IMR-90 (cell line): ENCODE data around the gene BAMBI. TPM values are rescaled to one million over a fixed set of nuclear protein-coding genes. Genes with fewer than 3 reads are reported as not detected.

Source experiments
- ATAC-seq: fragments of 200-7000 bp; cut with Tn5 transposase; 2 replicates; pipeline ENCODE4 v1.9.1; 2020; ENCODE audit warnings: low read depth, mild to moderate bottlenecking, moderate library complexity
- BruUV-seq: library from RNA; stranded (reverse); fragments of 400-500 nt; replicated peaks from 2 replicates; lab custom pipeline; 2021; lab: Mats Ljungman, UMichigan
- CTCF ChIA-PET: fragments of 300-600 bp; formaldehyde crosslinking; extraction: SDS; loops from one replicate; lab custom pipeline; 2021; ENCODE audit warnings: antibody characterized with exemption; lab: Yijun Ruan, JAX
- POLR2A ChIA-PET: fragments of 300-600 bp; sonication (Branson Sonifier 250); formaldehyde crosslinking; loops from one replicate; lab custom pipeline; 2022; ENCODE audit warnings: antibody characterized with exemption; ENCODE audit not compliant: unreplicated experiment; lab: Charles Lee
- DNase-seq: peaks from one replicate; pipeline ENCODE4 v3.0.0; 2013
- H2AFZ ChIP-seq: replicated peaks from 2 replicates; pipeline ENCODE3; 2013; ENCODE audit warnings: low read length, mild to moderate bottlenecking; ENCODE audit not compliant: poor library complexity
- H2AK5ac ChIP-seq: 2 replicates; pipeline ENCODE4 v1.6.1; 2013; ENCODE audit warnings: low read depth, low read length, inconsistent platforms
- H2AK9ac ChIP-seq: replicated peaks from 2 replicates; pipeline ENCODE3; 2013; ENCODE audit warnings: mild to moderate bottlenecking, low read depth, low read length, moderate library complexity; ENCODE audit not compliant: poor library complexity
- H2BK120ac ChIP-seq: 2 replicates; pipeline ENCODE4 v1.6.1; 2013; ENCODE audit warnings: low read depth, low read length, inconsistent platforms
- H2BK15ac ChIP-seq: 3 replicates; pipeline ENCODE4 v1.6.1; 2013; ENCODE audit warnings: low read depth, low read length, inconsistent platforms
- H2BK20ac ChIP-seq: 2 replicates; pipeline ENCODE4 v1.6.1; 2013; ENCODE audit warnings: low read depth, mild to moderate bottlenecking, inconsistent platforms, low read length, moderate library complexity
- H2BK5ac ChIP-seq: 2 replicates; pipeline ENCODE4 v1.6.1; 2013; ENCODE audit warnings: mild to moderate bottlenecking, low read depth, low read length, inconsistent platforms; ENCODE audit not compliant: poor library complexity, severe bottlenecking
- H3K14ac ChIP-seq: replicated peaks from 2 replicates; pipeline ENCODE4 v1.6.1; 2013; ENCODE audit warnings: low read depth, low read length, inconsistent platforms
- H3K18ac ChIP-seq: 2 replicates; pipeline ENCODE4 v1.6.1; 2013; ENCODE audit warnings: low read depth, low read length, control low read depth
- H3K23ac ChIP-seq: 2 replicates; pipeline ENCODE4 v1.6.1; 2013; ENCODE audit warnings: low read depth, low read length, inconsistent platforms
- H3K27ac ChIP-seq: 2 replicates; pipeline ENCODE4 v1.5.1; 2013; ENCODE audit warnings: mild to moderate bottlenecking, control low read depth, low read length; ENCODE audit not compliant: insufficient read depth
- H3K27me3 ChIP-seq: 2 replicates; pipeline ENCODE4 v1.6.1; 2013; ENCODE audit warnings: low read length; ENCODE audit not compliant: control insufficient read depth, insufficient read depth
- H3K36me3 ChIP-seq: 2 replicates; pipeline ENCODE4 v1.6.1; 2013; ENCODE audit warnings: low read length, mixed read lengths; ENCODE audit not compliant: control insufficient read depth, insufficient read depth
- H3K4ac ChIP-seq: 2 replicates; pipeline ENCODE4 v1.6.1; 2013; ENCODE audit warnings: low read depth, low read length, inconsistent platforms
- H3K4me1 ChIP-seq: 2 replicates; pipeline ENCODE4 v1.6.1; 2013; ENCODE audit warnings: low read length, mixed read lengths; ENCODE audit not compliant: control insufficient read depth, insufficient read depth
- H3K4me2 ChIP-seq: 2 replicates; pipeline ENCODE4 v1.6.1; 2013; ENCODE audit warnings: low read depth, mild to moderate bottlenecking, control low read depth, low read length, moderate library complexity
- H3K4me3 ChIP-seq: 2 replicates; pipeline ENCODE4 v1.5.1; 2013; ENCODE audit warnings: low read depth, mild to moderate bottlenecking, control low read depth, low read length, moderate library complexity; ENCODE audit not compliant: insufficient read depth
- H3K56ac ChIP-seq: 2 replicates; pipeline ENCODE4 v1.6.1; 2013; ENCODE audit warnings: low read length, inconsistent platforms; ENCODE audit not compliant: insufficient read depth; ENCODE audit errors: extremely low read depth
- H3K79me1 ChIP-seq, 2 experiments: 2 replicates each; pipeline ENCODE4 v1.6.1; 2013; ENCODE audit warnings: low read length in 2 of 2, inconsistent platforms in 1 of 2, low read depth in 1 of 2
- H3K9ac ChIP-seq: 2 replicates; pipeline ENCODE4 v1.6.1; 2013; ENCODE audit warnings: low read depth, low read length, control low read depth
- H3K9me1 ChIP-seq: 2 replicates; pipeline ENCODE4 v1.6.1; 2013; ENCODE audit warnings: low read length, inconsistent platforms; ENCODE audit not compliant: insufficient read depth
- H3K9me3 ChIP-seq: 2 replicates; pipeline ENCODE4 v1.6.1; 2013; ENCODE audit warnings: low read length; ENCODE audit not compliant: control insufficient read depth, insufficient read depth
- H4K20me1 ChIP-seq: 2 replicates; pipeline ENCODE4 v1.6.1; 2013; ENCODE audit warnings: low read length, inconsistent platforms; ENCODE audit not compliant: insufficient read depth
- H4K5ac ChIP-seq: 2 replicates; pipeline ENCODE4 v1.6.1; 2013; ENCODE audit warnings: mild to moderate bottlenecking, low read depth, low read length, control low read depth
- H4K8ac ChIP-seq, 2 experiments: 2 replicates each; pipeline ENCODE4 v1.6.1; 2013; ENCODE audit warnings: low read depth in 2 of 2, low read length in 2 of 2, control low read depth in 1 of 2, inconsistent platforms in 1 of 2
- H4K91ac ChIP-seq: 2 replicates; pipeline ENCODE4 v1.6.1; 2013; ENCODE audit warnings: low read depth, low read length, inconsistent platforms; ENCODE audit not compliant: insufficient read depth
- BHLHE40 ChIP-seq: fragments of 150-350 bp; IDR thresholded peaks from 2 replicates; pipeline ENCODE4 v1.6.1; 2016; ENCODE audit warnings: mild to moderate bottlenecking, low read depth, low read length
- CEBPB ChIP-seq: IDR thresholded peaks from 2 replicates; pipeline ENCODE4 v1.6.1; 2012; ENCODE audit warnings: low read depth, low read length, improper control_type of control experiment
- MAFK ChIP-seq: IDR thresholded peaks from 2 replicates; pipeline ENCODE4 v1.6.1; 2012; ENCODE audit warnings: low read depth, low read length, improper control_type of control experiment
- MAZ ChIP-seq: IDR thresholded peaks from 2 replicates; pipeline ENCODE4 v1.6.1; 2012; ENCODE audit warnings: low read depth, mild to moderate bottlenecking, low read length, improper control_type of control experiment, moderate library complexity, borderline replicate concordance
- MXI1 ChIP-seq: IDR thresholded peaks from 2 replicates; pipeline ENCODE4 v1.6.1; 2012; ENCODE audit warnings: low read depth, mild to moderate bottlenecking, low read length, moderate library complexity, borderline replicate concordance
- WGBS, 2 experiments: methylation state at CpG; one replicate each; pipeline versions ENCODE4 v1.1.5 to v1.1.7; 2013; ENCODE audit warnings: missing lambda C conversion rate in 2 of 2; ENCODE audit not compliant: insufficient read length in 1 of 2; ENCODE audit errors: extremely low coverage in 2 of 2; 5-methylcytosine and 5-hydroxymethylcytosine counted together
- dilution Hi-C: fragments of 300-500 bp; cut with HindIII; formaldehyde crosslinking; loops from one replicate; pipeline ENCODE4 v1.14.3; 2018; ENCODE audit warnings: low sequenced_read_pairs; ENCODE audit not compliant: unreplicated experiment
- in situ Hi-C: fragments of 300-500 bp; cut with MboI; formaldehyde crosslinking; loops from 3 replicates; pipeline ENCODE4 v1.14.3; 2019; ENCODE audit warnings: low sequenced_read_pairs, inconsistent platforms, mixed read lengths
- intact Hi-C: fragments of 100-400 bp; cut with micrococcal nuclease; formaldehyde crosslinking; loops from 2 replicates; pipeline ENCODE4 v1.10.0; 2022
- polyA plus RNA-seq, 3 experiments: library from polyadenylated mRNA; depleted of rRNA; stranded (reverse); fragments of >200 nt; gene quantifications; 2 replicates each; pipeline ENCODE4 v1.2.3, GENCODE V29; 2012; ENCODE audit warnings: low replicate concordance in 1 of 3
- total RNA-seq: library from RNA; depleted of rRNA; stranded (reverse); fragments of >200 nt; gene quantifications from 2 replicates; pipeline ENCODE4 v1.2.3, GENCODE V29; 2012
- TF ChIP-seq, protein P1 (sequence below): conservative IDR thresholded peaks from 2 replicates; pipeline ENCODE4 v1.5.1; 2012; ENCODE audit warnings: mild to moderate bottlenecking, low read depth, low read length, improper control_type of control experiment

The BAMBI gene
- total and polyA plus RNA-seq, 2 of the 4 experiments (the other 2 are of a cell fraction): 14.4 to 19.4 TPM

DNA sequence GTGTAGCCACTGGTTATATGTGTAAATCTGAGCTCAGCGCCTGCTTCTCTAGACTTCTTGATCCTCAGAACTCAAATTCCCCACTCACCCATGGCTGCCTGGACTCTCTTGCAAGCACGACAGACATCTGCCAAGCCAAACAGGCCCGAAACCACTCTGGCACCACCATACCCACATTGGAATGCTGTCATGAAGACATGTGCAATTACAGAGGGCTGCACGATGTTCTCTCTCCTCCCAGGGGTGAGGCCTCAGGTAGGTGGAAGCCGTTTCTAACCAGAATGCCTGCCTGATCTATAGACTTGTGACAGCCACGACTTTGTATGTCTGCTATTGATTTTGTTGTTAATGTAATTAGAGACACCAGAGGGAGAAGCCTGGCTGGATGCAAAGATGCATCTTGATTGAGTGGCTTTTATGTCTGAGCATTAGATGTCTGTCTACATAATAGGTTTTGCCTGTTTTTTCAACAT is 4.0 kb downstream of the BAMBI start:
- Histone ChIP-seq H3K9me3 (no peaks in the 10 kb centered on the region), H2BK5ac (no peak overlapping the region), H3K9ac (no peak overlapping the region), H2AK5ac (no peak overlapping the region), H3K4me2 (peak overlapping the region; percentile 38), H3K27me3 (peaks cover 6% of the 10 kb centered on the region), H4K5ac (no peak overlapping the region), H3K4ac (no peak overlapping the region), H3K14ac (no peak overlapping the region), H2AK9ac (peak overlapping the region; percentile 57), H4K91ac (no peak overlapping the region), H3K4me1 (peaks cover 6% of the 10 kb centered on the region), H3K23ac (0 out of 2 replicates have a peak overlapping the region, but pooled peaks have one; percentile 64), H3K27ac (no peak overlapping the region), H3K4me3 (no peak overlapping the region), H3K18ac (no peak overlapping the region), H3K36me3 (peaks cover 10% of the 10 kb centered on the region), H4K8ac (peak overlapping the region in 1 of 2 experiments; percentile 43; a peak in 1 of 4 replicates), H2BK20ac (no peak overlapping the region), H3K9me1 (peaks cover 5% of the 10 kb centered on the region; the same call in 1 of the 2 replicates), H3K79me1 (peaks cover 11 to 38% of the 10 kb centered on the region in 2 experiments), H2AFZ (peak overlapping the region; percentile 17), H2BK120ac (no peak overlapping the region), H2BK15ac (no peak overlapping the region), H3K56ac (no peak overlapping the region), H4K20me1 (peaks cover 30% of the 10 kb centered on the region)
- no CpG with 5 or more reads among the region's 6 CpGs for WGBS, 2 experiments
- no peak for ATAC-seq
- ChIA-PET POLR2A (no interaction called here), CTCF (interaction anchor here (0.6 kb wide), 1 partner anchor 31 kb away, joined by 3 read pairs; no protein-coding TSS in a partner anchor)
- in situ Hi-C loops (loop anchor here (25.0 kb wide), 1 partner anchor 106 kb away; no protein-coding TSS in a partner anchor), dilution Hi-C loops (no loop called here), intact Hi-C loops (no loop called here)
- DNase-seq: no peak
- TF ChIP-seq MAFK (no peak), CEBPB (no peak), MAZ (no peak), MXI1 (no peak), BHLHE40 (no peak)
- TF ChIP-seq, protein P1, sequence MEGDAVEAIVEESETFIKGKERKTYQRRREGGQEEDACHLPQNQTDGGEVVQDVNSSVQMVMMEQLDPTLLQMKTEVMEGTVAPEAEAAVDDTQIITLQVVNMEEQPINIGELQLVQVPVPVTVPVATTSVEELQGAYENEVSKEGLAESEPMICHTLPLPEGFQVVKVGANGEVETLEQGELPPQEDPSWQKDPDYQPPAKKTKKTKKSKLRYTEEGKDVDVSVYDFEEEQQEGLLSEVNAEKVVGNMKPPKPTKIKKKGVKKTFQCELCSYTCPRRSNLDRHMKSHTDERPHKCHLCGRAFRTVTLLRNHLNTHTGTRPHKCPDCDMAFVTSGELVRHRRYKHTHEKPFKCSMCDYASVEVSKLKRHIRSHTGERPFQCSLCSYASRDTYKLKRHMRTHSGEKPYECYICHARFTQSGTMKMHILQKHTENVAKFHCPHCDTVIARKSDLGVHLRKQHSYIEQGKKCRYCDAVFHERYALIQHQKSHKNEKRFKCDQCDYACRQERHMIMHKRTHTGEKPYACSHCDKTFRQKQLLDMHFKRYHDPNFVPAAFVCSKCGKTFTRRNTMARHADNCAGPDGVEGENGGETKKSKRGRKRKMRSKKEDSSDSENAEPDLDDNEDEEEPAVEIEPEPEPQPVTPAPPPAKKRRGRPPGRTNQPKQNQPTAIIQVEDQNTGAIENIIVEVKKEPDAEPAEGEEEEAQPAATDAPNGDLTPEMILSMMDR: no peak
- BruUV-seq: no TSS peak
